ENCODE measurements around the gene NAA60. TPM values are rescaled to one million over a fixed set of nuclear protein-coding genes. Genes with fewer than 3 reads are reported as not detected.
A peak's percentile ranks its signal among the peaks of the same experiment; 100 is the strongest.

Gene NAA60
- total RNA-seq, 2 donors from 2014 or later, result 28.3 to 36.3 TPM

GRCh38 chr16:3490911-3491629 lies 47.6 kb downstream of the NAA60 start:
- no peaks in the 10 kb centered on the region for H3K9me3 ChIP-seq
- peaks cover 7% of the 10 kb centered on the region for H3K4me1 ChIP-seq
- ATAC-seq (no peak), DNase-seq (peak in 3 of 4 donors; percentile 27 to 50 (median 35))
- no peak overlapping the region for H3K27ac ChIP-seq
- intact Hi-C loops (cut with DNase I), result no loop called here
- 46 to 50% methylated on average over 11 to 17 of the region's 17 CpGs for WGBS, 2 donors
- no peak for TF ChIP-seq POLR2A (IDR thresholded peaks at IDR 0.05)
- TF ChIP-seq, protein P1, sequence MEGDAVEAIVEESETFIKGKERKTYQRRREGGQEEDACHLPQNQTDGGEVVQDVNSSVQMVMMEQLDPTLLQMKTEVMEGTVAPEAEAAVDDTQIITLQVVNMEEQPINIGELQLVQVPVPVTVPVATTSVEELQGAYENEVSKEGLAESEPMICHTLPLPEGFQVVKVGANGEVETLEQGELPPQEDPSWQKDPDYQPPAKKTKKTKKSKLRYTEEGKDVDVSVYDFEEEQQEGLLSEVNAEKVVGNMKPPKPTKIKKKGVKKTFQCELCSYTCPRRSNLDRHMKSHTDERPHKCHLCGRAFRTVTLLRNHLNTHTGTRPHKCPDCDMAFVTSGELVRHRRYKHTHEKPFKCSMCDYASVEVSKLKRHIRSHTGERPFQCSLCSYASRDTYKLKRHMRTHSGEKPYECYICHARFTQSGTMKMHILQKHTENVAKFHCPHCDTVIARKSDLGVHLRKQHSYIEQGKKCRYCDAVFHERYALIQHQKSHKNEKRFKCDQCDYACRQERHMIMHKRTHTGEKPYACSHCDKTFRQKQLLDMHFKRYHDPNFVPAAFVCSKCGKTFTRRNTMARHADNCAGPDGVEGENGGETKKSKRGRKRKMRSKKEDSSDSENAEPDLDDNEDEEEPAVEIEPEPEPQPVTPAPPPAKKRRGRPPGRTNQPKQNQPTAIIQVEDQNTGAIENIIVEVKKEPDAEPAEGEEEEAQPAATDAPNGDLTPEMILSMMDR (IDR thresholded peaks at IDR 0.05), result peak in 1 of 7 experiments; percentile 15
- H3K36me3 ChIP-seq (replicated peaks in 1 of 2; ENCODE audit: insufficient read depth in 1 of 2, low read depth in 2 of 2), result peaks cover 4 to 5% of the 10 kb centered on the region in 2 donors
- no peaks in the 10 kb centered on the region for H3K27me3 ChIP-seq
- H3K4me3 ChIP-seq, result no peak overlapping the region

DNA sequence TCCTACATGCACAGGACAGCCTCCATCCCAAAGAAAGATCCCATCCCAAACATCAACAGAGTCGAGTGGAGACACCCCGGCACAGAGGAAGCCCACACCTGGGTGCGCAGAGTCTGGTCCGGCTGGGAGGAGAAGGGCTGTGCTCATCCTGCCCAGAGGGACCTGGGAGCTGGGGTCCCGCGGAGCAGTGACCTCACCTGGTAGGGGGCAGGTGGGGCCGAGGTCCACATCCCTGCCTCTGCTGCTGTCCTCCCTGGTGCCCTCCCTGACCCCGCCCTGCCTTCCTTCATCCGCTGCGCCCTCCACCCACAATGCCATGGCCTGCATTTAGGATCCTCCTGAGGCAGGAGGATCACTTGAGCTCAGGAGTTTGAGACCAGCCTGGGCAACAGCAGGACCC lies 48.9 kb downstream of the NAA60 start:
- H3K36me3 ChIP-seq (replicated peaks in 1 of 2; ENCODE audit: insufficient read depth in 1 of 2, low read depth in 2 of 2), result no peaks in the 10 kb centered on the region
- H3K9me3 ChIP-seq, result no peaks in the 10 kb centered on the region
- ATAC-seq, result no peak
- WGBS, 2 donors, result 74 to 100% methylated on average over 4 to 6 of the region's 10 CpGs
- intact Hi-C loops (cut with DNase I), result no loop called here
- TF ChIP-seq POLR2A (IDR thresholded peaks at IDR 0.05), result no peak
- TF ChIP-seq, protein P1 (IDR thresholded peaks at IDR 0.05), result no peak
- H3K27ac ChIP-seq, result no peak overlapping the region
- peaks cover 7% of the 10 kb centered on the region for H3K4me1 ChIP-seq
- H3K4me3 ChIP-seq, result no peak overlapping the region
- DNase-seq, result no peak
- H3K27me3 ChIP-seq, result no peaks in the 10 kb centered on the region

DNA sequence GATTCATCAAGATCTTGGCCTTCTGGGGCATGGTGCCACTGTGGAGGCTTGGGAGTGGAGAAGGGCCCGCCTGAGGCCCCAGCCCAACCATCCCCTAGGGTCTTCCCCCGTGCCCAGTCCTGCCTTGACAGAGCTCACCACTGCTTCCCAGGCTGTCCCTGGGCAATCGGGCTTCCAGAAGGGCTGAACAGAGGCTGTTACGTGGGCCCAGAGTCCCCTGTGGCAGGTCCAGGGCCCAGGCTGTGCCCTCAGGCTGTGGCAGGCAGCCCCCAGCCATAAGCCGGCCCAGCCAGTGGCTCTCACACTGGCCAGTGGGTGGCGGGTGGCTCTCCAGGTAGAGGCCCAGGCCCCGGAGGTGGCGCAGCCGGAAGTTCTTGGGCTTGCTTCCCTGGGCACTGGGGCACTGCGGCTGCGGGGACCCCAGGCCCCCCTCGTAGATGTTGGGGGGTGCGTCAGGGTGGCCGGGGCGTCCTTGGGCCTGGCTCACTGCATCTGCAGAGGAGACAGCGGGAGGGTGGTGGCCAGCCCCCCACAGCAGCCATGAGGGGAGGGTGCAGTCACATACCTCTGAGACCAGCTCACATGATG lies 51.0 kb downstream of the NAA60 start:
- H3K4me3 ChIP-seq, result no peak overlapping the region
- H3K27me3 ChIP-seq, result no peaks in the 10 kb centered on the region
- H3K36me3 ChIP-seq (replicated peaks in 1 of 2; ENCODE audit: insufficient read depth in 1 of 2, low read depth in 2 of 2), result no peaks in the 10 kb centered on the region
- H3K27ac ChIP-seq, result no peak overlapping the region
- peaks cover 7% of the 10 kb centered on the region for H3K4me1 ChIP-seq
- H3K9me3 ChIP-seq, result no peaks in the 10 kb centered on the region
- TF ChIP-seq, protein P1 (IDR thresholded peaks at IDR 0.05), result no peak
- no peak for TF ChIP-seq POLR2A (IDR thresholded peaks at IDR 0.05)
- ATAC-seq (no peak), DNase-seq (no peak)
- 94 to 100% methylated on average over 1 to 14 of the region's 16 CpGs for WGBS, 2 donors
- intact Hi-C loops (cut with DNase I), result no loop called here

- H3K27ac ChIP-seq, result no peak within 1 kb of the TSS
- WGBS, 2 donors, result 71 to 82% methylated on average over 1 to 3 of the region's 3 CpGs
- DNase-seq (no peak), ATAC-seq (no peak)
- no peak within 1 kb of the TSS for H3K4me3 ChIP-seq
- H3K4me1 ChIP-seq, result peaks cover 7% of the 10 kb centered on the region
- TF ChIP-seq POLR2A (IDR thresholded peaks at IDR 0.05), result no peak
- TF ChIP-seq, protein P1 (IDR thresholded peaks at IDR 0.05), result no peak
- H3K9me3 ChIP-seq, result no peaks in the 10 kb centered on the region
- intact Hi-C loops (cut with DNase I), result no loop called here
- H3K27me3 ChIP-seq, result no peaks in the 10 kb centered on the region
- no peaks in the 10 kb centered on the region for H3K36me3 ChIP-seq (replicated peaks in 1 of 2; ENCODE audit: insufficient read depth in 1 of 2, low read depth in 2 of 2)
Observed at GRCh38 chr16:3495176-3495575, 51.7 kb downstream of the NAA60 start, which contains the start of gene C16orf90. Gene C16orf90, minus strand, starts transcription at chr16:3495489. Its CDS starts 68 bp downstream, at chr16:3495421.

Data from body of pancreas (tissue), 4 donors.